GM04504 (cell line): Measurements from ENCODE around the gene TTC3.
"Not testable (repeated sequence)": the region's sequence is repeated elsewhere in the genome, so short reads cannot be mapped to it uniquely, and the experiment has no call there.

Experiments used
- DNase-seq: peaks from one replicate; pipeline ENCODE4 v3.0.0-alpha.2; 2012; ENCODE audit warnings: low read depth

Gene TTC3

DNA sequence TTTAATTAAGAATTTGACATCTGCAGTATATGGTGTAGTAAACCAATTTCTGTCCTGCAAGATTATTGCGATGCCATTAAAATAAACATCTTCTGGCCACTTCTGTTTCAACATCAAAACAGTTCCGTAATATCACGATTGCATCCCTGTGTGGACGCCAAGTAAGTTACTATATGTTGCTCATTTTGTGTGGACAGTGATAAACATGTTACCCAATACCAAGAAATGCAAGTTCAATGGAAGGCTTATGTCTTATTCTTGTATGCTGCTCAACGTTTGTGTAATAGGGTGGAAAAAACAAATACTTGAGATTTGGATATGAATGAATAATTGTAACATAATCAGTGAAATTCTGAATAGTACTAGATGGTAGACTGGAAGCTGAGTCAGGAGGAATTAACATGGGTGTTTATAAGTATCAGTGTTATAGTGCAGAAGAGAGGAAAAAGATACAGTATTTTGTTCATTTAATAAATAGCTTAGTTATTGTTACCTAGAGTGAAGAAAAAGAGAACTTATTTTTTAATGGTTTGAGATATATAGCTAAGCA lies 15.2 kb downstream of the TTC3 start:
- no peak for DNase-seq

GRCh38 chr21:37093977-37094376 lies 20.9 kb downstream of the TTC3 start:
- no peak for DNase-seq

DNA sequence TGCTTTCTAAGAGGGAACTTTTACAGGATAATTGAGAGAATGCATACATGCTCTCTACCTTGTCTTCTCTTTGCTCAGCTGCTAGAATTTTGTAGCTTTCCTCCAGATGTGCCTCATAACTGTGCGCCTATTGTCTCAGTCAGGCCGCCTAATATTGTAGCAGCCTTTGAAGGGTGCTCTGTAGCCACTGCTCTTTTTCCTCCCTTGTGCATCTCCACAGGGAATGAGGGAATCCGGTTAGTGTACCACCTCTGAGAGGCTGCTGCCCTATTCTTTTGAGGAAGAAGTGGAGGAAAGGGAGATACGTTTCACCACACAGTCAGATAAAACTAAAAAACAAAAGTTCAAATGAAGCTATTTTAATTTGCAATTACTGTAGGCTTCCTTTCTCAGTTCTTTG lies 22.8 kb downstream of the TTC3 start:
- no peak for DNase-seq

- no peak for DNase-seq
Measured at GRCh38 chr21:37098751-37099150, 25.7 kb downstream of the TTC3 start.

- no peak for DNase-seq
Measured at GRCh38 chr21:37100316-37100715, 27.3 kb downstream of the TTC3 start.

GRCh38 chr21:37101384-37101783 lies 28.3 kb downstream of the TTC3 start:
- DNase-seq, result no peak

- DNase-seq, result not testable (repeated sequence)
Measured at GRCh38 chr21:37102746-37103145, 29.7 kb downstream of the TTC3 start.

DNA sequence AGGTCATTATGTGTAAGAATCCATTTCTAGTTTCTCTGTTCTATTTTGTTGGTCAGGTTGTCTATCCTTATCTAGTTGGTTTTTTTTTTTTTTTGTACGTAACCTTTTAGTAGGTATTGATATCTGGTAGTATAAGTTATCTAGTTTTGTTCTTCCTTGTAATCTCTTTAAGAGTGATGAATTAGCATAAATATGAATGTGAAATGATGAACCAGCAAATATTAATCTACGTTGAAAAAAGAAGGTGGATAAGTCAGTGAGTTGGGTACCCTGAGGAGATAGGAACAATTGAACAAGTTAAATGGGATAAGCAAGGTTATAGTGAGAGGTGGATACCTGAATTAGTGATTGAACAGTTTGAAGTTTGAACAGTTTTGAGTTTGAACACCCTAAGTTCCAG lies 33.9 kb downstream of the TTC3 start:
- no peak for DNase-seq

- DNase-seq, result not testable (repeated sequence)
Measured at GRCh38 chr21:37111029-37111428, 38.0 kb downstream of the TTC3 start.

GRCh38 chr21:37114301-37114700 lies 41.2 kb downstream of the TTC3 start:
- not testable (repeated sequence) for DNase-seq

DNA sequence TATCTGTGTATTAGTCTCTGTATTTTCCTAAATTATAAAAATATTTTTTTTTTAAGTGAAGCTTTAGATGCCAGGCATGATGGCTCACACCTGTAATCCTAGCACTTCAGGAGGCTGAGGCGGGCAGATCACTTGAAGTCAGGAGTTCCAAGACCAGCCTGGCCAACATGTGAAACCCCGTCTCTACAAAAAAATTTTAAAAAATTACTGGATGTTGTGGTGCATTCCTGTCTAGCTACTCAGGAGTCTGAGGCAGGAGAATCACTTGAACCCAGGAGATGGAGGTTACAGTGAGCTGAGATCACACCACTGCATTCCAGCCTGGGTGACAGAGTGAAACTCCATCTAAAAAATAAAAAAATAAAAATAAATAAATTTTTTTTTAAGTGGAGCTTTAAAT lies 43.4 kb downstream of the TTC3 start:
- not testable (repeated sequence) for DNase-seq

GRCh38 chr21:37117204-37117603 lies 44.1 kb downstream of the TTC3 start:
- no peak for DNase-seq

GRCh38 chr21:37118187-37118826 lies 45.3 kb downstream of the TTC3 start:
- no peak for DNase-seq

GRCh38 chr21:37119421-37120218 lies 46.6 kb downstream of the TTC3 start:
- no peak for DNase-seq

DNA sequence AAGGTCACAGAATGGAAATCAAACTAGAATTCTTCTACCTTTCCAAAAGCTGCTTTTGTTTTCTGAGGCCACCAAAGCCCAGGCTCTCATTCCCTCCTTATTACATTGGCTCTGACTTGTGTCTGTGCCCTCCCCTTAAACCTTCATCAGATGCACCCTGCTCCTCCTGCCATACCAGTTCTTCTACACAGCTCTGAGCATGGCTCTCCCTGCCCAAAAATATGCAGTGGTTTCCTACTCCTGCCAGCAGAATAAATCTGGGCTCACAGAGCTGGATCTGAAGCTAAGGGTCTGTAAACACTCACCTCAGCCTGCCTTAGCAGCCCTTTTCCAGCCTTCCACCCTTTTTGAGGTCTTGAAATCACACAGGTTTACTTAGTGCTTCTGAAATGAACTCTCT lies 55.0 kb downstream of the TTC3 start:
- DNase-seq, result no peak

GRCh38 chr21:37130971-37131370 lies 57.9 kb downstream of the TTC3 start:
- no peak for DNase-seq

- DNase-seq, result no peak
Measured at GRCh38 chr21:37136261-37136660, 63.2 kb downstream of the TTC3 start.

DNA sequence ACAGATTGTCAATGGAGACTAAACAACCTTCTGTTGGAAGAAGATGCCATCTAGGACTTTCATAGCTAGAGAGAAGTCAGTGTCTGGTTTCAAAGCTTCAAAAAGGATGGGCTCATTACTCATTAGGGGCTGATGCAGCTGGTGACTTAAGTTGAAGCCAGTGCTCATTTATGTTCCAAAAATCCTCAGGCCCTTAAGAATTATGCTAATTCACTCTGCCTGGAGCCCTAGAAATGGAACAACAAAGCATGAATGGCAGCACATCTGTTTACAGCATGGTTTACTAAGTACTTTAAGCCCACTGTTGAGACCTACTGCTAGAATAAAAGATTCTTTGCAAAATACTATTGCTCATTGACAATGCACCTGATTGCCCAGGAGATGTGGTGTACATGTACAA lies 63.7 kb downstream of the TTC3 start:
- DNase-seq, result no peak

DNA sequence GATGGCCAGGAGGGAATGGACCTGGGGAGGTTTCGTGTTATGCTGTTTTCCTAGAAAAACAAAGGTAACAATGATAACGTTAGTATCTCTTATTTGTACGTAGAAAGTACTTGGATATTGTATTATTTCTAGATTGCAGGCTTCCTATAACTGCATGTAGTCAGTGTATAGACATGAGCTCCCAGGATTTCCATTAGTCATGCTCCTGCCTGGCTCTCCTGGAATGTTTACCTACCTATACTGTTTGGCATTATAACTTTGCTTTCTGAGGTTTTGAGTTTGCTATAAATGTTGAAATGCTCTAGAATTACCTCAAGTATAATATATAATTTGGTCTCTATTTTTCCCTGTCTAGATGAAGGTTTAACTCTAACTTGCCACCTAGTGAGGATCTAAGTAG lies 66.1 kb downstream of the TTC3 start:
- DNase-seq, result no peak

DNA sequence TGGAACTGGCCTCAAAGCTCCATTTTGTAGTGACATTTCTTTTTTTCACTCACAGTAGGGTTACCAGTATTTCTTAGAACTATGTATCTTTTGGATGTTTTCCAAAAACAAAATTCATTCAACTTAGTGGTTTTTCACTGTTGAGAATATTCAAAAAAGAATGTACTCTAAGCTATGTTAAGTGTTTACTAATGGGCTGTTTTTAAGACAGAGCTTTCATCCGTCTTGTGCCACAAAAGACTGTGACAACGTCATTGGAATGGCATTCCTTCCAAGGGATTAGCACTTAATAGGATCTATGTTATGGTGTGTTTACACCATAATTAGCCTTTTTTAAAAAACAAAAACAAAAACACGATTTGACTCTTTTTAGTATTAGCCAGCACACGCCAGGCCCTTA lies 66.8 kb downstream of the TTC3 start:
- no peak for DNase-seq

GRCh38 chr21:37143392-37143791 lies 70.3 kb downstream of the TTC3 start:
- DNase-seq, result not testable (repeated sequence)

- no peak for DNase-seq
Measured at GRCh38 chr21:37145635-37146111, 72.6 kb downstream of the TTC3 start.
